ENCODE data around the gene NRTN. TPM values are rescaled to one million over a fixed set of nuclear protein-coding genes. Genes with fewer than 3 reads are reported as not detected.

NRTN gene
- total RNA-seq, 2 donors from 2014 or later, result 24.1 to 70.9 TPM

DNA sequence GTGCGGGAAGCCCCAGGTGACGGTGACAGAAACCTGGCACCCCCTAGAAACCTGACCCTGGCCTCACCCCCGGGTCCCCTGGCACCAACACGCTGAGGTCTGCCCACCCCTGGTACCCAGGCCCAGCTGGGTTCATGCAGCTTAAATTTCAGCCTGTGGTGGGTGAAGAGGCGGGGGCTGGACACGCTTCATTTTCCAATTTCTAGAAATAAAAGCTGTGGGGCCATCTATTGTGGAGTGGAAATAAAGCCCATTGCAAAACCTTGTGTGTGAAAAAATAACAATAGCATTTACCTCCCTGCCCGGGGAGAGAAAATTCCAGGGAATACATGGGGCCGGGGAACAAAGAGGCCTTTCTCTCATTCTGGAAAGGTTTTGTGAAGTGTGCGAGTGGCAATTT, 73.0 kb downstream of the NRTN start:
- Histone ChIP-seq H3K27ac (peak overlapping the region in 2 of 4 donors; percentile 0 to 39), H3K9me3 (no peaks in the 10 kb centered on the region), H3K27me3 (no peaks in the 10 kb centered on the region), H3K4me1 (peaks cover 9% of the 10 kb centered on the region), H3K36me3 (replicated peaks in 1 of 2; ENCODE audit: insufficient read depth in 1 of 2, low read depth in 2 of 2) (no peaks in the 10 kb centered on the region), H3K4me3 (no peak overlapping the region)
- ATAC-seq, result no peak
- DNase-seq, result no peak
- 51 to 52% methylated on average over 6 to 9 of the region's 9 CpGs for WGBS, 2 donors
- intact Hi-C loops (cut with DNase I), result no loop called here
- TF ChIP-seq, protein P1, sequence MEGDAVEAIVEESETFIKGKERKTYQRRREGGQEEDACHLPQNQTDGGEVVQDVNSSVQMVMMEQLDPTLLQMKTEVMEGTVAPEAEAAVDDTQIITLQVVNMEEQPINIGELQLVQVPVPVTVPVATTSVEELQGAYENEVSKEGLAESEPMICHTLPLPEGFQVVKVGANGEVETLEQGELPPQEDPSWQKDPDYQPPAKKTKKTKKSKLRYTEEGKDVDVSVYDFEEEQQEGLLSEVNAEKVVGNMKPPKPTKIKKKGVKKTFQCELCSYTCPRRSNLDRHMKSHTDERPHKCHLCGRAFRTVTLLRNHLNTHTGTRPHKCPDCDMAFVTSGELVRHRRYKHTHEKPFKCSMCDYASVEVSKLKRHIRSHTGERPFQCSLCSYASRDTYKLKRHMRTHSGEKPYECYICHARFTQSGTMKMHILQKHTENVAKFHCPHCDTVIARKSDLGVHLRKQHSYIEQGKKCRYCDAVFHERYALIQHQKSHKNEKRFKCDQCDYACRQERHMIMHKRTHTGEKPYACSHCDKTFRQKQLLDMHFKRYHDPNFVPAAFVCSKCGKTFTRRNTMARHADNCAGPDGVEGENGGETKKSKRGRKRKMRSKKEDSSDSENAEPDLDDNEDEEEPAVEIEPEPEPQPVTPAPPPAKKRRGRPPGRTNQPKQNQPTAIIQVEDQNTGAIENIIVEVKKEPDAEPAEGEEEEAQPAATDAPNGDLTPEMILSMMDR (IDR thresholded peaks at IDR 0.05), result no peak
- no peak for TF ChIP-seq POLR2A (IDR thresholded peaks at IDR 0.05)

Other genes starting within 250 kb of the NRTN start
- under 1 TPM in 1 of 2 donors, not detected in 1; 0.52 TPM for gene TINCR, start 237.1 kb upstream of the NRTN start, total RNA-seq
- 100 to 1,000 TPM in 1 of 2 donors, 10 to 100 TPM in 1; 38.7 to 104 TPM for gene SAFB2, start 182.3 kb upstream of the NRTN start, total RNA-seq
- 100 to 1,000 TPM in 1 of 2 donors, 10 to 100 TPM in 1; 49.8 to 244 TPM for gene SAFB, start 182.0 kb upstream of the NRTN start, total RNA-seq
- gene MICOS13, start 124.6 kb upstream of the NRTN start, total RNA-seq, result 10 to 100 TPM; 14.5 to 14.8 TPM
- gene HSD11B1L, start 124.0 kb upstream of the NRTN start, total RNA-seq, result 10 to 100 TPM; 11.9 to 21.8 TPM
- 100 to 1,000 TPM; 280 to 342 TPM for gene RPL36, start 114.8 kb upstream of the NRTN start, total RNA-seq
- 10 to 100 TPM; 31.9 to 95.6 TPM for gene LONP1, start 84.9 kb upstream of the NRTN start, total RNA-seq
- not detected for gene CATSPERD, start 84.4 kb upstream of the NRTN start, total RNA-seq
- gene PRR22, start 20.3 kb upstream of the NRTN start, total RNA-seq, result 1 to 10 TPM; 2.3 TPM
- gene DUS3L, start 13.9 kb upstream of the NRTN start, total RNA-seq, result 10 to 100 TPM; 28.0 to 39.6 TPM
- gene FUT6, start 34.6 kb downstream of the NRTN start, total RNA-seq, result 10 to 100 TPM in 1 of 2 donors, 1 to 10 TPM in 1; 3.6 to 12.2 TPM
- gene FUT3, start 46.4 kb downstream of the NRTN start, total RNA-seq, result 1 to 10 TPM; 5.7 to 9.2 TPM
- not detected for gene FUT5, start 65.5 kb downstream of the NRTN start, total RNA-seq
- 10 to 100 TPM; 31.6 to 79.1 TPM for gene NDUFA11, start 98.7 kb downstream of the NRTN start, total RNA-seq
- 10 to 100 TPM; 12.5 to 15.3 TPM for gene VMAC, start 99.8 kb downstream of the NRTN start, total RNA-seq
- gene CAPS, start 109.2 kb downstream of the NRTN start, total RNA-seq, result 10 to 100 TPM; 18.7 to 38.6 TPM
- 10 to 100 TPM; 62.0 to 90.0 TPM for gene RANBP3, start 173.1 kb downstream of the NRTN start, total RNA-seq

Data from body of pancreas (tissue), 4 donors.